ENCODE results near the gene HCLS1. TPM values are rescaled to one million over a fixed set of nuclear protein-coding genes. Genes with fewer than 3 reads are reported as not detected.
"Not testable (repeated sequence)": the region's sequence is repeated elsewhere in the genome, so short reads cannot be mapped to it uniquely, and the experiment has no call there.

HCLS1 gene
- total RNA-seq, 1 donor from 2014 or later = not detected

DNA sequence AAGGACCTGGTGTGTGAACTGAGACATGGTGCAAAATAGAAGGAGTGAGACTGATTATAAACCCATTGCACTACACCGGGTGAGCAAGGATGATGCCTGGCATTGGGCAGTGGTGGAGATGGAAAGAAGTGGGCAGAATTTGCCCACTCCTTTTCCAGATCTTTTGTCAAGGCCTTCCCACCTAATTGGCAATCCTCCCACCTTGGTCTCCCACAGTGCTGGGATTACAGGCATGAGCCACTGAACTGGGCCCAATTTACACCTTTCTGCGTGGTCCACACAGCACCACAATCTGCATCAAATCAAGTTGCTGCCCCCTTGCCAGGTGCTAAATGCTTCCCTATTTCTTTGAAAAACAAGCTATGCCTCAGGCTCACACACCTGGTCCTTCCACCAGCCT lies 62.1 kb downstream of the HCLS1 start:
- Mint-ChIP-seq H3K4me1 (ENCODE audit: low read depth, unreplicated experiment) (peaks cover 1% of the 10 kb centered on the region), H3K9me3 (ENCODE audit: unreplicated experiment) (peaks cover 2% of the 10 kb centered on the region), H3K4me3 (ENCODE audit: unreplicated experiment) (no peak overlapping the region), H3K27me3 (ENCODE audit: unreplicated experiment) (no peaks in the 10 kb centered on the region), H3K36me3 (ENCODE audit: unreplicated experiment) (no peaks in the 10 kb centered on the region), H3K27ac (ENCODE audit: unreplicated experiment) (no peak overlapping the region)
- no peak for DNase-seq
- TF ChIP-seq, protein P1, sequence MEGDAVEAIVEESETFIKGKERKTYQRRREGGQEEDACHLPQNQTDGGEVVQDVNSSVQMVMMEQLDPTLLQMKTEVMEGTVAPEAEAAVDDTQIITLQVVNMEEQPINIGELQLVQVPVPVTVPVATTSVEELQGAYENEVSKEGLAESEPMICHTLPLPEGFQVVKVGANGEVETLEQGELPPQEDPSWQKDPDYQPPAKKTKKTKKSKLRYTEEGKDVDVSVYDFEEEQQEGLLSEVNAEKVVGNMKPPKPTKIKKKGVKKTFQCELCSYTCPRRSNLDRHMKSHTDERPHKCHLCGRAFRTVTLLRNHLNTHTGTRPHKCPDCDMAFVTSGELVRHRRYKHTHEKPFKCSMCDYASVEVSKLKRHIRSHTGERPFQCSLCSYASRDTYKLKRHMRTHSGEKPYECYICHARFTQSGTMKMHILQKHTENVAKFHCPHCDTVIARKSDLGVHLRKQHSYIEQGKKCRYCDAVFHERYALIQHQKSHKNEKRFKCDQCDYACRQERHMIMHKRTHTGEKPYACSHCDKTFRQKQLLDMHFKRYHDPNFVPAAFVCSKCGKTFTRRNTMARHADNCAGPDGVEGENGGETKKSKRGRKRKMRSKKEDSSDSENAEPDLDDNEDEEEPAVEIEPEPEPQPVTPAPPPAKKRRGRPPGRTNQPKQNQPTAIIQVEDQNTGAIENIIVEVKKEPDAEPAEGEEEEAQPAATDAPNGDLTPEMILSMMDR (IDR thresholded peaks at IDR 0.05; ENCODE audit: partially characterized antibody, unreplicated experiment) = no peak

DNA sequence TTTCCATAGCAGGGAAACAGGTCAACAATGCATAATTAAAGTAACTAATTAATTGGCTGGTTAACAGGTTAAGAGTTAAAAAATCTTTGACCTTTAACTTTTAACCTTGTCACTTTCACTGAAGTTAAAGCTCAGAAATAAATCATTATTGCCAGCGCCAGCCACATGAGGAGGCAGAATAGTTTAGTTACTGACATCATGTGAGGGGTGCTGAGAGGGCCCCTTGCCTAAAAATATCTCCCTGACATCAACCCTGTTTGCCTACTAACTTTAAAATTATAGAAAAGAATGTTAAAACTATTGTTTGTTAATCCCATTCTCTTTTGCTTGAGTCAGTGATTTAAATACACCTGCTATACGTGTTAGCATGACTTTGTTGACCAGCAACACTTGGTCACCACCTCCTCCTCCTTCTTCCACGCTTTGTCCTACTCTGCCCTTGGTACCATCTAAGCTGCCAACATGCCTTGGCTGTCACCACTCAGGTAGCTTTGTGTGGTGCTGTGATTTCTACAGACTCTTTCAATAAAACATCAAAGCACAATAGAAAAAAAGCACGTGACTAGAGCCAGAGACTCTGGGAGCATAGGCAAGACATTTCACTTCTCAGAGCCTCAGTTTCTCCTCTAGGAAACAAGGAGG lies 64.8 kb downstream of the HCLS1 start:
- H3K27ac Mint-ChIP-seq (ENCODE audit: unreplicated experiment) = no peak overlapping the region
- peaks cover 3% of the 10 kb centered on the region for H3K27me3 Mint-ChIP-seq (ENCODE audit: unreplicated experiment)
- no peaks in the 10 kb centered on the region for H3K36me3 Mint-ChIP-seq (ENCODE audit: unreplicated experiment)
- H3K9me3 Mint-ChIP-seq (ENCODE audit: unreplicated experiment) = peaks cover 4% of the 10 kb centered on the region
- no peak for DNase-seq
- H3K4me3 Mint-ChIP-seq (ENCODE audit: unreplicated experiment) = no peak overlapping the region
- H3K4me1 Mint-ChIP-seq (ENCODE audit: low read depth, unreplicated experiment) = peaks cover 9% of the 10 kb centered on the region
- TF ChIP-seq, protein P1 (IDR thresholded peaks at IDR 0.05; ENCODE audit: partially characterized antibody, unreplicated experiment) = no peak

DNA sequence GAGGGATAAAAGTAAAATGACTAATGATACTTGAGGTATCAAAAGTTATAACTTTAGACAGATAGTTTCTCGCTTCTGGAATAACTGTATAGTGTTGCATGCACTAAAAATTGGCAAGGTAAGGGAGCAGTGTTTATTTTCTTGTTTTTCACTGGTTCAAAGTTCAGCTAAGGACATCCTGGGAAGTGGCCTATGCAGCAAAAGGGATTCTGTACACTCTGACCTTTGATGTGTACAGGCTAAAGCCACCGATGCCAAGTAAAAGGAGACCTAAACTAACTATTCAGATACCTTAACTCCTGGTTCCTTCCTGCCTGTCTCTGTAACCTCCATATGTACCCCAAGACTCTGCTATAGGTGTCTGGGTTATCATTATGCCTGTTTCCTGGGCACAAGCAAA lies 65.9 kb downstream of the HCLS1 start:
- Mint-ChIP-seq H3K4me3 (ENCODE audit: unreplicated experiment) (no peak overlapping the region), H3K4me1 (ENCODE audit: low read depth, unreplicated experiment) (peaks cover 9% of the 10 kb centered on the region), H3K27me3 (ENCODE audit: unreplicated experiment) (peaks cover 3% of the 10 kb centered on the region), H3K9me3 (ENCODE audit: unreplicated experiment) (peaks cover 4% of the 10 kb centered on the region), H3K36me3 (ENCODE audit: unreplicated experiment) (no peaks in the 10 kb centered on the region), H3K27ac (ENCODE audit: unreplicated experiment) (no peak overlapping the region)
- DNase-seq = no peak
- TF ChIP-seq, protein P1 (IDR thresholded peaks at IDR 0.05; ENCODE audit: partially characterized antibody, unreplicated experiment) = no peak

DNA sequence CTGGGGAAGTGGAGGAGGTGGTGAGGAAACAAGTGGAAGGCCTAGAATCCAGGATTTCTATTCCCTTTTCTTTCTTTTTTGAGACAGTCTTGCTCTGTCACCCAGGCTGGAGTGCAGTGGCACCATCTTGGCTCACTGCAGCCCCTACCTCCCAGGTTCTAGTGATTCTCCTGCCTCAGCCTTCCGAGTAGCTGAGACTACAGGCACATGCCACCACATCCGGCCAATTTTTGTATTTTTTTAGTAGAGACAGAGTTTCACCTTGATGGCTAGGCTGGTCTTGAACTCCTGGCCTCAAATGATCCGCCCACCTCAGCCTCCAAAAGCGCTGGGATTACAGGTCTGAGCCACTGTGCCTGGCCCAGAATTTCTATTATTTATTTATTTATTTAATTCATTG lies 66.9 kb downstream of the HCLS1 start:
- peak overlapping the region; percentile 74 for H3K27ac Mint-ChIP-seq (ENCODE audit: unreplicated experiment)
- H3K4me1 Mint-ChIP-seq (ENCODE audit: low read depth, unreplicated experiment); H3K27me3 Mint-ChIP-seq (ENCODE audit: unreplicated experiment); H3K9me3 Mint-ChIP-seq (ENCODE audit: unreplicated experiment); H3K36me3 Mint-ChIP-seq (ENCODE audit: unreplicated experiment); H3K4me3 Mint-ChIP-seq (ENCODE audit: unreplicated experiment); DNase-seq: not testable (repeated sequence)

DNA sequence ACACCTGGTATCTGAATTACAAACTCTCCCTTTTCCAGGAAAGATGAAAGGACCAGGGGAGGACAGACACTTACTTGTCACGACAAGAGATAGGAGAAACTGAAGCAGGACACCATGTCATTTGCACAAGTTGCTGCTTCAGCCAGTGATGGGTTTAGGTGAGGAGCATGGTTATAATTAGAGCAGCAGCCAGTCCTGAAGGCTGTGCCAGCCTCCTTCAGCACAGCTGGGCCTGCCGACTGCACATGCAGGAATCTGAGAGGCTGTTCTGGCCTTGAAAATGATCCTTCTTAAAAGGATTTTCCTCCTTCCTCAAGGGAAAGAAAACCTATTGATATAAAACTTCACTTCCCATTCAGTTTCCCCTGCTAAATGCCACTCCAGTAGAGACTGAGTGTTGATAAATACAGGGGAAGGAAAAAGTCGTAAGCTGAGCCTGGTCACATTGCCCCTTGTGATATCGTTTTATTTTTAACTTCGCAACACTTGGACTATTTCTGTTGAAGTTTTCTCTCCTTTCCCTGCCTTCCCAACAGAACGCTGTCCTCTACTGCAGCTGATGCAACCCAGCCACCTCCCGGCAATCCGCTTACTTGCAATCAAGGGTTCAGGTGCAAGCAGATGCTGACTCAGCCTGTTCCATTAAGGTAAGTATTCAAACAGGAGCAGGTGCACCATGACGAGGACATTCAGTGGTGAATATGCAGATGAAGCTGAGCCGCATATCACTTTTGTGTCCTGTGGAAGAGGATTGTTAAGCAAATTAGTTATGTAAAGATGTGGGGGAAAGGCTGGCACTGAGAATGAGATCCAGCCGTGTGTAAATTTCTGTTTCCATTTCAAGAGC lies 67.6 kb downstream of the HCLS1 start, which contains the start of gene FBXO40:
TSS of gene FBXO40 (plus strand) at position 524 of the 847 bp plus-strand sequence. CDS start 27,197 bp downstream, outside the sequence.
- H3K4me1 Mint-ChIP-seq (ENCODE audit: low read depth, unreplicated experiment) = peaks cover 9% of the 10 kb centered on the region
- H3K27ac Mint-ChIP-seq (ENCODE audit: unreplicated experiment) = peak within 1 kb of the TSS; percentile 74
- H3K27me3 Mint-ChIP-seq (ENCODE audit: unreplicated experiment) = peaks cover 3% of the 10 kb centered on the region
- H3K9me3 Mint-ChIP-seq (ENCODE audit: unreplicated experiment) = peaks cover 4% of the 10 kb centered on the region
- no peaks in the 10 kb centered on the region for H3K36me3 Mint-ChIP-seq (ENCODE audit: unreplicated experiment)
- TF ChIP-seq, protein P1 (IDR thresholded peaks at IDR 0.05; ENCODE audit: partially characterized antibody, unreplicated experiment) = no peak
- DNase-seq = peak; percentile 62
- H3K4me3 Mint-ChIP-seq (ENCODE audit: unreplicated experiment) = peak within 1 kb of the TSS; percentile 69
